ENCODE data around the gene TBCD.

DNA sequence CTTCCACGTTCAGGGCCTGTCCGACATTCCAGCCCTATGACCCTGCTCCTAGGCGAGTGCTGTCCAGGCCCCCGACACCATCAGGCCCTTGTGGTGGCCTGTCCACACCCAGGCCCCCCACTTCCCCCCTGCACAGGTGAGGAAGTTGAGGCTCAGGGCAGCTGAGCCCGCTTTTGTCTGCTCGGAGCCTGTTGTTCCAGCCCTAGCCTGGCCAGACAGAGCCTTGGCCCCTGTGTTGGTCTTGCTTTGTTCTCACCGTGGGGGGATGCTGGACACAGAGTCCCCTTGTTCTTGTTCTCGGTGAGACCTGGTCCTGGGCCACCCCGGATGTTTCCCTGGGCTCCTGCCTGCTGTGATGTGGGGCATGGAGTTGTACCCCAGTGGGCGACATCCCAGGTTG, 140.0 kb downstream of the TBCD start:
- TF ChIP-seq, protein P1, sequence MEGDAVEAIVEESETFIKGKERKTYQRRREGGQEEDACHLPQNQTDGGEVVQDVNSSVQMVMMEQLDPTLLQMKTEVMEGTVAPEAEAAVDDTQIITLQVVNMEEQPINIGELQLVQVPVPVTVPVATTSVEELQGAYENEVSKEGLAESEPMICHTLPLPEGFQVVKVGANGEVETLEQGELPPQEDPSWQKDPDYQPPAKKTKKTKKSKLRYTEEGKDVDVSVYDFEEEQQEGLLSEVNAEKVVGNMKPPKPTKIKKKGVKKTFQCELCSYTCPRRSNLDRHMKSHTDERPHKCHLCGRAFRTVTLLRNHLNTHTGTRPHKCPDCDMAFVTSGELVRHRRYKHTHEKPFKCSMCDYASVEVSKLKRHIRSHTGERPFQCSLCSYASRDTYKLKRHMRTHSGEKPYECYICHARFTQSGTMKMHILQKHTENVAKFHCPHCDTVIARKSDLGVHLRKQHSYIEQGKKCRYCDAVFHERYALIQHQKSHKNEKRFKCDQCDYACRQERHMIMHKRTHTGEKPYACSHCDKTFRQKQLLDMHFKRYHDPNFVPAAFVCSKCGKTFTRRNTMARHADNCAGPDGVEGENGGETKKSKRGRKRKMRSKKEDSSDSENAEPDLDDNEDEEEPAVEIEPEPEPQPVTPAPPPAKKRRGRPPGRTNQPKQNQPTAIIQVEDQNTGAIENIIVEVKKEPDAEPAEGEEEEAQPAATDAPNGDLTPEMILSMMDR (IDR thresholded peaks at IDR 0.05) = no peak
- TF ChIP-seq POLR2AphosphoS5 (IDR thresholded peaks at IDR 0.05) = no peak
